Ectodermal cell (in vitro differentiated cells): Measurements from ENCODE around the gene TMPRSS4.

Experiments used
- H3K27ac ChIP-seq: 2 replicates; pipeline ENCODE4 v1.7.0; 2013; ENCODE audit warnings: mild to moderate bottlenecking, low read depth, low read length; ENCODE audit not compliant: insufficient read depth, poor library complexity, severe bottlenecking
- H3K27me3 ChIP-seq: 2 replicates; pipeline ENCODE4 v1.7.0; 2013; ENCODE audit warnings: mild to moderate bottlenecking, low read length; ENCODE audit not compliant: insufficient read depth, control insufficient read depth, poor library complexity, severe bottlenecking
- H3K36me3 ChIP-seq: one replicate; pipeline ENCODE4 v1.7.0; 2013; ENCODE audit warnings: low read length; ENCODE audit not compliant: control insufficient read depth, insufficient read depth
- H3K4me1 ChIP-seq: one replicate; pipeline ENCODE4 v1.7.0; 2013; ENCODE audit warnings: low read length; ENCODE audit not compliant: control insufficient read depth, insufficient read depth
- H3K4me3 ChIP-seq: 2 replicates; pipeline ENCODE4 v1.7.0; 2013; ENCODE audit warnings: low read depth, low read length, control low read depth; ENCODE audit not compliant: insufficient read depth
- H3K9me3 ChIP-seq: 2 replicates; pipeline ENCODE4 v1.7.0; 2013; ENCODE audit warnings: mild to moderate bottlenecking, low read length, moderate library complexity; ENCODE audit not compliant: control insufficient read depth
- WGBS, 2 experiments: methylation state at CpG; one replicate each; pipeline ENCODE4 v1.1.7; 2013; ENCODE audit warnings: missing lambda C conversion rate in 2 of 2; 5-methylcytosine and 5-hydroxymethylcytosine counted together

TMPRSS4 gene

DNA sequence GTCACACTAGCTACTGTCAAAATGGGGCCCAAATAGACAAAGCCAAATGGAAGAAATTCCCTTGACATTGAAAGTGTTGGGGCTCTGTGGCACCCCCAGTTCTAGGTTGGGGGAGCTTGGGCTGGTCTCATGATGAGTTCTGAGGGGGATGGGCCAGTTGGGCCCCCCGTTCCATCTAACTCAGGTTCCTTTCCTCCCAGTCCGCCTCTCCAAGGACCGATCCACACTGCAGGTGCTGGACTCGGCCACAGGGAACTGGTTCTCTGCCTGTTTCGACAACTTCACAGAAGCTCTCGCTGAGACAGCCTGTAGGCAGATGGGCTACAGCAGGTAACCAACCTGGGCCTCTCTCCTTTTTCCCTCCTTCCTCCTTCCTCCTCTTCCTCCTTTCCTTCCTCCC is 27.6 kb downstream of the TMPRSS4 start:
- Histone ChIP-seq H3K9me3 (no peaks in the 10 kb centered on the region), H3K4me1 (peaks cover 9% of the 10 kb centered on the region), H3K4me3 (no peak overlapping the region), H3K36me3 (no peaks in the 10 kb centered on the region), H3K27ac (no peak overlapping the region), H3K27me3 (no peaks in the 10 kb centered on the region)
- WGBS, 2 experiments = 94 to 95% methylated on average over 6 of the region's 6 CpGs

DNA sequence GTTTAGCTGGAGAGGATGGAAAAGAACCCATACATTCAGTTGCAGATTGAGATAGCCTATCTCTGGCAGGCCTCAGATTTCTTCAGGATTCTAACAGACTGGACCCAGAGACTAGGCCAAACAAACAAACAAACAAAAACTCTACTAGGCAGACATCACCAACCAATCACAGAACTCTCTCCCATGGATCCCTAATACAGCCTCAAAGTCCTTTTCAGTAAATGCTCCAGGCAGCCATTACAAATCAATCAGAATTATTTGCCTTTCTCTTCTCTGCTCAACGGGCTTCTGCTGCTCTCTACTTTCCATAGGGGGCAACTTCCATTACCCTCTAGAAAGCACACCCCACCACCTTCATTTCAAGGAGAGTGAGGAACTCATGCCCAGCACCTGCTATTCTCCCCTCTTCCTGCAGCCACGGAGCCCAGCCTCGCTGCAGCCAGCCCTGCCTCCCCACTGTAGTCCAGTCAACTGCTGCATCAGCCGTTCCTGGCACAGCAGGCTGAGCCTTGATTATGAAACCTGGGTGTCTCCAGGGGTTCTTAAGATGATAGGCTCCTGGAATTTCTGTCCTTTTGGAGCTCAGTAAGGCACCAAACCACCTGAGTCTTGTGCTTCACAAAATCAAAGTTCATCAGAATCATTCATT is 28.9 kb downstream of the TMPRSS4 start:
- Histone ChIP-seq H3K36me3 (no peaks in the 10 kb centered on the region), H3K4me3 (no peak overlapping the region), H3K27me3 (no peaks in the 10 kb centered on the region), H3K9me3 (no peaks in the 10 kb centered on the region), H3K27ac (no peak overlapping the region), H3K4me1 (no peaks in the 10 kb centered on the region)
- 78 to 82% methylated on average over 4 of the region's 4 CpGs for WGBS, 2 experiments

- Histone ChIP-seq H3K9me3 (no peaks in the 10 kb centered on the region), H3K4me1 (no peaks in the 10 kb centered on the region), H3K4me3 (no peak overlapping the region)
These were observed 30.0 kb downstream of the TMPRSS4 start for GRCh38 chr11:118106789-118107335.

DNA sequence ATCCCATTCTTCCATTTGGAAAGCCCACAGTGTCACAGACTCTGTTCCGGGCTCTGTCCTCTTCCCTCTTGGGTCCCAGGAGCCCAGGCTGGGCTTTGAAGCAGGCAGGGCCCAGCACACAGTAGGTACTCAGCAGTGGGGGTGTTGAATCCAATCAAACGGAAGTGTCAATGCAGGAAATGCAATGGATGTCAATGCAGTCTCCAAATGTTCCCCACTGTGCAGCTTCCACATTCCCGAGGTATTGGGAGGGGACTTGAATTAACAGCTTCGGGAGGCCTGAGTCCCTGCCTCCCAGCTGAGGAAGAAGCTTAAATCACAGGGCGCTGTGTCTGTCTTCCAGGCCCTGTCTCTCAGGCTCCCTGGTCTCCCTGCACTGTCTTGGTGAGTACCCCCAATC is 31.6 kb downstream of the TMPRSS4 start:
- H3K27ac ChIP-seq = no peak overlapping the region
- no peaks in the 10 kb centered on the region for H3K27me3 ChIP-seq
- WGBS, 2 experiments = 47 to 51% methylated on average over 5 of the region's 5 CpGs
- H3K4me3 ChIP-seq = no peak overlapping the region
- H3K9me3 ChIP-seq = no peaks in the 10 kb centered on the region
- H3K4me1 ChIP-seq = no peaks in the 10 kb centered on the region
- no peaks in the 10 kb centered on the region for H3K36me3 ChIP-seq

More at GRCh38 chr11:118106789-118107335, 30.0 kb downstream of the TMPRSS4 start:
- Histone ChIP-seq H3K27ac (no peak overlapping the region), H3K36me3 (no peaks in the 10 kb centered on the region), H3K27me3 (no peaks in the 10 kb centered on the region)
- WGBS, 2 experiments = 88 to 100% methylated on average over 2 of the region's 2 CpGs

GRCh38 chr11:118109231-118109630 is 32.4 kb downstream of the TMPRSS4 start:
- H3K27ac ChIP-seq = no peak overlapping the region
- no peaks in the 10 kb centered on the region for H3K4me1 ChIP-seq
- H3K27me3 ChIP-seq = no peaks in the 10 kb centered on the region
- 91 to 93% methylated on average over 2 of the region's 2 CpGs for WGBS, 2 experiments
- H3K9me3 ChIP-seq = no peaks in the 10 kb centered on the region
- H3K4me3 ChIP-seq = no peak overlapping the region
- H3K36me3 ChIP-seq = no peaks in the 10 kb centered on the region

DNA sequence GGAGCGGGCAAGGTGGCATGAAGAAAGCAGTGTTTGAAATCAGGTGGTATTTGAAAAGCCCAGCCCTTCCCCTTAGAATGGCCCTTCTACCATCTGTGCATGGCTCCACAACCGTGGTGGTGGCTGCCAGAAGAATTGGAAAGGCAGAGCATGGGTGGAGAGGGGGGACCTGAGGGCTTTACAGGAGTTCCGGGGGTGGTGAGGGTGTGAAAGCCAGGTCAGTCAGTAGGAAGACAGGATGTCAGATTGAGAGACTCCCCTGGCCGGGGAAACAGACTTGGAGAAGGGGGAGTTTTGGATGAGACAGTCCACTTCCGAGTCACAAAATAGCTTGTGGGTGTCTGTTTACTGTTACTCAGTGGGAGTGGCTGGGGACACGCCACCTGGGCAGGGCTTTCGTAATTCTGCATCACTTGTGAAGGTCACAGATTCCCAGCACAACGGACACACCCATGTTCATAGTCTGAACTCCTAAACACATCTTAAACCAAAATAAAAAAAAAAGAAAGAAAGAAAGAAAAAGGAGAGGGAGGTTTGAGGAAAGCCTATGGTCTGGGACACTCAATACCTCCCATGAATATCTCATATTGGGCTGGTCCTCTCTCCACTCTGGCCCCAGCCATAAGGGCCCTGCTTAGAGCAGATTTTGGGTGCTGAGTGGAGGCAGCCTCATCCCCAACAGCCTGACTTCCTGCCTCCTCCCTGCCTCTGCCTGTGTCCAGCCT is 34.3 kb downstream of the TMPRSS4 start:
- Histone ChIP-seq H3K27ac (no peak overlapping the region), H3K27me3 (no peaks in the 10 kb centered on the region), H3K4me1 (no peaks in the 10 kb centered on the region), H3K4me3 (no peak overlapping the region), H3K9me3 (no peaks in the 10 kb centered on the region), H3K36me3 (no peaks in the 10 kb centered on the region)
- WGBS, 2 experiments = 91 to 92% methylated on average over 8 of the region's 8 CpGs

- Histone ChIP-seq H3K4me1 (no peaks in the 10 kb centered on the region), H3K27me3 (no peaks in the 10 kb centered on the region), H3K4me3 (no peak overlapping the region), H3K27ac (no peak overlapping the region), H3K9me3 (no peaks in the 10 kb centered on the region), H3K36me3 (no peaks in the 10 kb centered on the region)
- WGBS, 2 experiments = 91 to 94% methylated on average over 6 of the region's 6 CpGs
These were observed 34.8 kb downstream of the TMPRSS4 start for GRCh38 chr11:118111744-118112035.

GRCh38 chr11:118112711-118113430 is 36.0 kb downstream of the TMPRSS4 start:
- Histone ChIP-seq H3K9me3 (no peaks in the 10 kb centered on the region), H3K36me3 (no peaks in the 10 kb centered on the region), H3K4me1 (no peaks in the 10 kb centered on the region), H3K27me3 (no peaks in the 10 kb centered on the region), H3K27ac (no peak overlapping the region), H3K4me3 (no peak overlapping the region)
- WGBS, 2 experiments = 92 to 93% methylated on average over 11 of the region's 11 CpGs

DNA sequence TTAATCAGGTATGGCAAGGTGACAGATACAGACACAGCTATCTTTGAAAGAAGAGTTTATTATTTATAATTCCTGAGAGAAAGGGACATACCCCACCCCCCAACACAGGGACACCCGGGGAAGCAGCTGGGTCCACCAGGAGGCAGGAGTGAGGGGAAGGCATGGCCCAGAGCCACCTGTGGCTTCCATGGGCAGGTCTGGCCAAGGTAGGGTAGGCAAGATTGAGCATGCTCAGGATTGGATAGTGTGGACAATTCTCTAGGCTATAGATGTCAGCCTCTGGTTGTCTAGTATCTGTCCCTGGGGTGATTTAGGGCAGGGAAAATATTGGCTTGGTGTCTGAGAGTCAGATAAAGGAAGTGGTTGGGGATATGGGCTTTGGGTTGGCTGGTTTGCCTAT is 37.4 kb downstream of the TMPRSS4 start:
- WGBS, 2 experiments = 83 to 88% methylated on average over 1 of the region's 1 CpG
- H3K9me3 ChIP-seq = no peaks in the 10 kb centered on the region
- no peaks in the 10 kb centered on the region for H3K4me1 ChIP-seq
- H3K27ac ChIP-seq = no peak overlapping the region
- no peaks in the 10 kb centered on the region for H3K27me3 ChIP-seq
- H3K36me3 ChIP-seq = no peaks in the 10 kb centered on the region
- H3K4me3 ChIP-seq = no peak overlapping the region

GRCh38 chr11:118115048-118115447 is 38.2 kb downstream of the TMPRSS4 start:
- no peak overlapping the region for H3K27ac ChIP-seq
- no peak overlapping the region for H3K4me3 ChIP-seq
- 95 to 96% methylated on average over 7 of the region's 7 CpGs for WGBS, 2 experiments
- H3K36me3 ChIP-seq = no peaks in the 10 kb centered on the region
- no peaks in the 10 kb centered on the region for H3K27me3 ChIP-seq
- H3K9me3 ChIP-seq = no peaks in the 10 kb centered on the region
- no peaks in the 10 kb centered on the region for H3K4me1 ChIP-seq
